Stimulated activated CD8-positive, alpha-beta memory T cell treated with anti-CD3 and anti-CD28 coated beads, Interleukin-15, amount 100 ng/mL, for 4 hours (primary cell): ENCODE results near the gene EML4.

Source experiments
- DNase-seq, 2 donors: peaks; one replicate each; pipeline ENCODE4 v3.0.0-alpha.2; 2020; ENCODE audit warnings: low read depth in 2 of 2

The EML4 gene

DNA sequence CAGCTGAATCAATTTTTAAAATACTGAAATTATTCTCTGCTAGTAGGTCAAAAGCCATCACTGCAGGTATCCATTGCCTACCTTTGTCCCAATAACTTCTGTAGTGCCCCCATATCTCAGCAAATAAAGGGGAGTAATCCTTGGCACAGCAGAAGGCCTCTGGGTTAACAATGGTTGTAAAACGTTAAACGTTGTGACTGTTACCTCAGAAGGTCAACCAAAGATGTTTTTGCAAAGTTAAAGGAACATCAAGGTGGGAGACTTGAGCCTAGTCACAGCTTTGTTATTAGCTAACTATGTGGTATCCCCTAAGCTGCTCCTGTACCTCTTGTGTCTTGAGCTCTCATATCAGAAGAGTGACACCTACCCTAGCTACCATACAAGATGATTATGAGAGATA lies 131.4 kb downstream of the EML4 start:
- DNase-seq, result no peak

DNA sequence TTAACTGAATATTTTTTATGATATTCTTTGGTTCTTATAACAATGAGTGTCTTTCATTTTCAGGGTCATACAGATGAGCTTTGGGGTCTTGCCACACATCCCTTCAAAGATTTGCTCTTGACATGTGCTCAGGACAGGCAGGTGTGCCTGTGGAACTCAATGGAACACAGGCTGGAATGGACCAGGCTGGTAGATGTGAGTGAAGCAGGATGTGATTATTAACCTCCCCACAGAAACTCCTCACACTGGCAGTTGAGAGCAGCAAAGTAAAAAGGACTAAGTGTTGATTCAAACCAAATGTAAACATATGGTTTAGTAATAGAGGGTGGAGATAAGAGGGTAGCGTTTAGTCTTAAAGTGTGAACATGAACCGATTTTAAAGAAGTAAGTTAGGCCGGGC lies 134.1 kb downstream of the EML4 start:
- DNase-seq, result no peak

GRCh38 chr2:42304059-42304713 lies 135.0 kb downstream of the EML4 start:
- DNase-seq, result no peak

DNA sequence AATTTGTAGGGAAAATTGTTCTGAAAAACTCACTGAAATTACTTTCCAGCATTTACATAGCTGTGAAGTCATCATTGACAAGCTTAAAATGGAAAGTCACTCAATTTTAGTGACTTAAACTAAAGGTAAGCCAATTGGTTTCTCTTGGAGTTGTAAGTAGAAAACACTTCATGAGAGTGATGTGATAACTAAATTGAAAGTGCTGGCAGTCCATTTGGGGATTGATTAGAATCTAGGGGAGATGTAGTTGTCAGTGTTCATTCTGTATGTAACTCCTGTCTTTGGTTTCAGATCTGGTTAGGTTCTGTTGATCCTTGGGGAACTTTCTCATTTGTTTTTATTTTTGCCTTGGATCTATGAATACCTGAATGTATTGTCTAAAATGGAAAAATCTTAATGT lies 138.0 kb downstream of the EML4 start:
- no peak for DNase-seq

DNA sequence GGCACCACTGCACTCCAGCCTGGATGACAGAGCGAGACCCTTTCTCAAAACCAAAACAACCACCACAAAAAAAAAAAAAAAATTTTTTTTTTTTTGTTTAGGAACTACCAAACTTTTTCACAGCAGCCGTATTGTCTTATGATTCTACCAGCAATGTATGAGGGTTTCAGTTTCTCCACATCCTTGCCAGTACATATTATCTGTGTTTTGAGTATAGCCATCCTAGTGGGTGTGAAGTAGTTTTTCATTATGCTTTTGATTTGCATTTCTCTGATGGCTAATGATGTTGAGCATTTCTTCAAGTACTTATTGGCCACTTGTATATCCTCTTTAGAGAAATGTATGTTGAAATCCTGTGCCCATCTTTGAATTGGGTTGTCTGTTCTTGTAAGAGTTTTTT lies 140.2 kb downstream of the EML4 start:
- no peak for DNase-seq

DNA sequence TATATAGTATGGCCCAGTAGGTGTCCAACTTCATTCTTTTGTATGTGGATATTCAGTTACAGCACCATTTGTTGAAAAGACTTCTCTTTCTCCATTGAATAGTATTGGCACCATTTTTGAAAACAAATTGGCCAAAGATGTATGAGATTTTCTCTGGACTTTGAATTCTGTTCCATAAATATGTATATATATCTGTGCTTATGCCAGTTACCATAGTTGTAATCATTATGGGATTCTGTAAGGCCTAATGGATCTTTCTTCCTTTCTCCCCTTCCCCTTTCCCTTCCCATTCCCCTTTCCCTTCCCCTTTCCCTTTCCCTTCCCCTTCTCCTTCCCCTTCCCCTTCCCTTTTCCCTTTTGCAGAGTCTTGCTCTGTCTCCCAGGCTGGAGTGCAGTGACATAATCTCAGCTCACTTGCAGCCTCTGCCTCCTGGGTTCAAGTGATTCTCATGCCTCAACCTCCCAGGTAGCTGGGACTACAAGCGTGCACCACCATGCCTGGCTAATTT lies 140.9 kb downstream of the EML4 start:
- DNase-seq, result no peak

- no peak for DNase-seq
Measured at GRCh38 chr2:42312106-42312505, 143.0 kb downstream of the EML4 start.

- DNase-seq, result no peak
Measured at GRCh38 chr2:42314892-42315468, 145.8 kb downstream of the EML4 start.

GRCh38 chr2:42315844-42316470 lies 146.8 kb downstream of the EML4 start:
- DNase-seq, result no peak

- no peak for DNase-seq
Measured at GRCh38 chr2:42316910-42317309, 147.8 kb downstream of the EML4 start.

DNA sequence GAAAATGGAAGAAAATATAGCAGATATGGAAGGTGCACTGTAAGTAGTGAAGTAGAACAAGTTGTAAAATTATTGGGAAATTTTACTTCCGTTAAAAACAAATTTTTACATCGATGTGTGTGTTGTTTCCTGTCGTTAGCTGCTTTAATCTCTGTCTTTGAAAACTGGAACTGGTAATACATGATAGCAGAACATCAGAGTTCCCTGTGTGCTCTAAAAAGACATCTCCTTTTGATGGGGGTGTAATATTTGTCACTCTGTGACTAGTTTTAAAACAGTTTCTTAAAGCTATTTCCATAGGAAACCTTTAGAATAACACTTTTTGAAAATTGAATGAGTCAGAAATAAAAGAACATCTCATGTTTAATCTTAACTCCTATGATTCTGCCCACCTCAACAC lies 148.3 kb downstream of the EML4 start:
- no peak for DNase-seq

- DNase-seq, result no peak
Measured at GRCh38 chr2:42317945-42318344, 148.8 kb downstream of the EML4 start.

- DNase-seq, result no peak
Measured at GRCh38 chr2:42319265-42319664, 150.1 kb downstream of the EML4 start.

GRCh38 chr2:42321452-42322064 lies 152.4 kb downstream of the EML4 start:
- no peak for DNase-seq

- DNase-seq, result no peak
Measured at GRCh38 chr2:42324244-42324643, 155.1 kb downstream of the EML4 start.

DNA sequence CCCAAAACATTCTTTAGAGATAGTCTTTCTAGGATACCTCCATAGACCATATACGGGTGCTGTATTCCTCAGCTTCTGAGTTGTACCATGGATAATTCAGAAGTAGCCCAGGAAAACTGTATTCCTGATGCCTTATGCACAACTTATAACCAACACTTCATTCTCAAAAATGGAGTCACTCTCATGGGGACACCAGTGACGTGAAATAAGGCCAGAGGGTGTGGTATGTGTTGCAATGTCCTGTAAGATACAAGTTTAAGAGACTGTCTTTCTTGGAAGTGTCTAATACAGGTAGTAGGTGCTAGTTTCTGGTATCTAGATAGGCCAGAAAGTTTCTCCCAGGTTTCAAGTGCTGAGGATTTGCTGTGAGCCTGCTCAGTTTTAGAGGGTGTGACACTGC lies 155.8 kb downstream of the EML4 start:
- no peak for DNase-seq

DNA sequence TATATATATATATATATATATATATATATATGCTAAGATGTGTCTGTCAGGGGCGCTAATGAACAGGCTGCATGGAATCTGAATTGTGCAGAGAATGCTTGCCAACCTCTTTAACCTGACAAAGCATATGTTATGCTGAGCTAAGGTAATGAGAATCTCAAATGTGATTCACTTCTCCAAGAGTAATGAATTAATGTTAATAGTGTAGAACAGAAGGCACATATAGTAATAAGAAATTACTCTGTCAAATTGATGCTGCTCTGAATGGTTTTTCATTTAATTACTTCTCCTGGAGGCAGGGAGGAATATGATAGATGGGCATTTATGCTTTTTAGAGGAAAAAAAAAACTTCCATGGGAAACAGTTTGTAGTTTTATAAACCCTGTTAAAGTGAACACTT lies 156.5 kb downstream of the EML4 start:
- DNase-seq, result no peak

GRCh38 chr2:42327125-42327524 lies 158.0 kb downstream of the EML4 start:
- no peak for DNase-seq

GRCh38 chr2:42328148-42328833 lies 159.1 kb downstream of the EML4 start:
- DNase-seq, result no peak

DNA sequence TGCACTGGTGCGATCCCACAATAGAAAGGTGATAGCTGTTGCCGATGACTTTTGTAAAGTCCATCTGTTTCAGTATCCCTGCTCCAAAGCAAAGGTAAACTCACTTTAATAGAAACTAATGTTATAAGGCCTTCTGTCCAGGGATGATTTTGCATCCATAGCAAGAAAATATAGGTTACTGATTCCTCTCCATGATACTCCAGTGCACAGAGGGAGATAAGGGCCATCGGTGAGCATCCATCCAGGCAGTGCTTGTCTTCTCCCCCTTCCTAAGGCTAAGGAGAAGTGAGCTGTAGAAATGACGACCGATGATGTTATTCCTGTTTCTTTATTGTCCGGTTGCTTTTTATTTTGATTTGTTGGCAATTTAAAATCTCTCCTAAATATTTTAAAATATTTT lies 159.8 kb downstream of the EML4 start:
- no peak for DNase-seq

DNA sequence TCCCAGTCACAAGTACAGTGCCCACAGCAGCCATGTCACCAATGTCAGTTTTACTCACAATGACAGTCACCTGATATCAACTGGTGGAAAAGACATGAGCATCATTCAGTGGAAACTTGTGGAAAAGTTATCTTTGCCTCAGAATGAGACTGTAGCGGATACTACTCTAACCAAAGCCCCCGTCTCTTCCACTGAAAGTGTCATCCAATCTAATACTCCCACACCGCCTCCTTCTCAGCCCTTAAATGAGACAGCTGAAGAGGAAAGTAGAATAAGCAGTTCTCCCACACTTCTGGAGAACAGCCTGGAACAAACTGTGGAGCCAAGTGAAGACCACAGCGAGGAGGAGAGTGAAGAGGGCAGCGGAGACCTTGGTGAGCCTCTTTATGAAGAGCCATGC lies 160.6 kb downstream of the EML4 start:
- no peak for DNase-seq

- DNase-seq, result no peak
Measured at GRCh38 chr2:42331569-42332284, 162.6 kb downstream of the EML4 start.
